ENCODE results near the gene EBF4.
"Not testable (repeated sequence)": the region's sequence is repeated elsewhere in the genome, so short reads cannot be mapped to it uniquely, and the experiment has no call there.

Gene EBF4

DNA sequence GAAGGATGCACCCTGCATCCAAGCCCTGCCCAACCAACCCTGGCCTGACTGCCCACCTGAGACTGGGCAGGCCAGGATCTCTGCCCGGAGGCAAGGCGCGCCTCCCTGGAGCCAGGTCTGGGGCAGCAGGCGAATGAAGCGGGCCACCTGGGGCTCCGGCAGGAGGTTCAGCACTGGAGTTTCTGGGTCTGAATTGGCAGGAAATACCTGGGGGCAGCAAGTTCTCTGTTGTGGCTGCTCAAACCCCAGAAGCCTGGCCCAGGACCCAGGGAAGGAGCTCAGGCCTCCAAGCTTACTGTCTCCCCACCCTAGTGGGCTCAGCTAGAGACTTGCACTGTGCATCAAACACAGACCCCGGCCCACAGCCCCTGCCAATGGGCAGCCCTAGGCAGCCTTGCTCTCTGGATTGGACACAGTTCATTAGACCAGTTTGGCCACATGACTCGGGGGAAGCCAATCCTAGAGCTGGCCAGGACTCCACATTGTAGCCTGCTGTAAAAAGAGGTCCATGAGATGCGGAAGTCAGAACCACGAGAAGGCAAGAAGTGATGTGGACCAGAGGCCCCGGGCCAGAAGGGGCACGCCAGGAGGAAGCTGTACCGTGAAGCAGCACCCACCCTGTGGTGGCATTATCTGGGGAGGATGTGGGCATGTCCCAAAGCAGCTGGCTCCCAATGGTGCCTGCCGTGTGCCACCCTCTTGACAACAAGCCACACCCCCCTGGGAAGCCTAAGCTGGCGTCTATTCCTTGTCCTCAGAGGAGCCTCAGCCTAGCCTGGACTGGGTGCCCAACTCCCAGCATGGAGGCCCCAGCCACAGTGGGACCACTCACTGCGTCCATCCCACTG is 104.8 kb downstream of the EBF4 start:
- DNase-seq: no peak

DNA sequence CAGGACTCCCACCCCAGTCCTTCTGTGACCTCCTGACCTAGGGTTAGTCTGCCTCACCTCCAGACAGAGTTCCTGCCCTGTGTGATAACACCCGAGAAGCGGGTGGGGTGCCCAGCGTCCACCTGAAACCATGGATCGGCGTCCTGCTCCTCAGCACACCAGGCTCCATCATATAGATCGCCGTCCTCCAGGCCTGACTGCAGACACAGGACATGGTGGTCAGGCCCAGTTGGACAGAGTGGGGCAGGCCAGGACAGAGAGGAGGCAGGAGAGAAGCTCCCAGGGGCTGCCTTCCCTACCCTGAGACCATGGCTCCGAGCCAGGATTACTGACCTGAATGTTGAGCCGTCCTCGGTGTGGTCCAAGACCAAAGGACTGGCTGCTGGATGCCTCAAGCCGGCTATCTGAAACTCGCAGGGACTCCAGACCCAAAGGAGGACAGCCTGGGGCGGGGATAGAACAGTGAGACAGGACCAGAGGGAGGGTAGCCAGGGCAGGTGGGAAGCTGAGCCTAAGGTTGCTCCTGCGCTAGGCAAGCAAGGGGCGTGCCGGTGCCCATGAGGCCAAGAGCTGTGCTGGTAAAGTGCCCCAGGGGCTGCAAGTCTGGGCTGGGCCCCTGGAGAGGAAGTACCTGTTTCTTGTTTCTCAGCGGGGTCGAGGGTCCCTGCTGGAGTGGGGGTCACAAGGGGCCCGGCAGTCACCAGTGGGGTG is 105.7 kb downstream of the EBF4 start:
- DNase-seq: no peak

DNA sequence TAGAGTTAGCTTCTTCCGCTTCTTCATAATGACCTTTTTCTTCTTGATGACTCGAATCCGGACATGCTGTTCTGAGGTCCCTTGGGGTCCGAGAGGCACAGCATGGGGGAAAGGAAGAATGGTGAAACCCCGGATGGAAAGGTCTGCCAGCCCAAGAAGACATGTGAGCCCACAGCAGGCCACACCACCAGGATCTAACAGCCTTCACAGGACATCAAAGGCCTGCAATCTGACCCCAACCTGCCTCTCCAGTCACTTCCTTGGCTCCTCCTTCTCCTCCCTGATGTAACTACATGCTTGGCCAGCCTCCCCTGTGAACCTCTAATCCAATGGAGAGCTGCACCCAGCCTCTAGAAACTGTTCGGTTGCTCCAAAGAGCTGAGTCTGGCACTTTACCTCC is 106.2 kb downstream of the EBF4 start:
- DNase-seq: no peak

DNA sequence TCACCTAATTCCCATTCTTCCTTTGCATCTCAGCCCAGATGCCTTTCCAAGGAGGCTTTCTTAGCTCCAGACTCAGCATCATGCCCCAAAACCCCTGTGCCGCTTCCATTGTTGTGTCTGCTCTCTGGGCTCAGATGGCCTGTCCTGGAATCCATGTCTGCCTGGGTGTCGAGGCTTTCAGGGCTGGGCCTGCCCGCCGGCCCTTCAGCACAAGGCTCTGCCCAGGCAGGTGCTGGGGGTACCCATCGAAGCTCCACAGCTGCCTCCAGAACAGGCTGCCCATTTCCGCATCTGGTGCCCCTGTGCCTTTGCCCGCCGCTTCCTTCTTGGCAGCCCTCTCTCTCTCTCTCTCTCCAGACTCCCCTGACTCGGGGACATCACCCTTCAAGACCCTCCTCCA is 106.7 kb downstream of the EBF4 start:
- DNase-seq: no peak

DNA sequence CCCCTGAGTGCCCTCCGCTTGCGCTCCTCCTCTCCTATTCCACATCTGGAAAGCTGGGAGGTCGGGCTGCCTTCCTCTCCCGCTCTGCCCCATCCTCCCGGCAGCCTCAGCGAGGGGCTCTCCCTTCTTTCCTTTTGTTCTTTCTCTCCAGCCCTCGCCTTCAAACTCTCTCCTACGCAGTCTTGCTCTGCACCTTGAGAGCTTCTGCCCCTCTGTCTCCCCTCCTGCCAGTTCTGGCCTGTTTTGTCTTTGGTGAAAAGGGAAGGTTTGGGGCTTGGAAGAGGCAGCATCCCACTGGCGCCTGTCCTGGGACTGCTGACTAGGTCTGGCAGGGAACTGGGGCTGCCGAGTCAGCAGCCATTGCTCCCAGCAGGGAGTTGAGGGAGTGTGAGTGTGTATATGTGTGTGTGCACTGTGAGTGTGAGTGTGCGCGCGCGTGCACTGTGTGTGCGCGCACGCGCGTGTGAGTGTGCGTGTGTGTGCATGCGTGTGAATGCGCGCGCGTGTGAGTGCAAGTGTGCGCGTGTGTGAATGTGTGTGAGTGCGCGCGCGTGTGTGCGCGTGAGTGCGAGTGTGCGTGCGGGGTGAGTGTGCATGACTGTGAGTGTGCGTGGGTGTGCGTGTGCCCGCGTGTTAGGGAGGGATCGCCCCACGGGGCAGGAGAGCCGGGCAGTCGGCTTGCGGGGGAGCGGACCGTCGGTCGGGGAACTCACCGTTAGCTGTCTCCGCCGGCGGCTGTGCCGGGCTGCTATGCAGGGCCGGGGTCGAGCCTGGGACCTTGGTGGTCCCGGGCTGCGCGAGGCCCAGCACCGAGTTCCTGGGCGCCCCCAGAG is 107.3 kb downstream of the EBF4 start:
- no peak for DNase-seq

DNA sequence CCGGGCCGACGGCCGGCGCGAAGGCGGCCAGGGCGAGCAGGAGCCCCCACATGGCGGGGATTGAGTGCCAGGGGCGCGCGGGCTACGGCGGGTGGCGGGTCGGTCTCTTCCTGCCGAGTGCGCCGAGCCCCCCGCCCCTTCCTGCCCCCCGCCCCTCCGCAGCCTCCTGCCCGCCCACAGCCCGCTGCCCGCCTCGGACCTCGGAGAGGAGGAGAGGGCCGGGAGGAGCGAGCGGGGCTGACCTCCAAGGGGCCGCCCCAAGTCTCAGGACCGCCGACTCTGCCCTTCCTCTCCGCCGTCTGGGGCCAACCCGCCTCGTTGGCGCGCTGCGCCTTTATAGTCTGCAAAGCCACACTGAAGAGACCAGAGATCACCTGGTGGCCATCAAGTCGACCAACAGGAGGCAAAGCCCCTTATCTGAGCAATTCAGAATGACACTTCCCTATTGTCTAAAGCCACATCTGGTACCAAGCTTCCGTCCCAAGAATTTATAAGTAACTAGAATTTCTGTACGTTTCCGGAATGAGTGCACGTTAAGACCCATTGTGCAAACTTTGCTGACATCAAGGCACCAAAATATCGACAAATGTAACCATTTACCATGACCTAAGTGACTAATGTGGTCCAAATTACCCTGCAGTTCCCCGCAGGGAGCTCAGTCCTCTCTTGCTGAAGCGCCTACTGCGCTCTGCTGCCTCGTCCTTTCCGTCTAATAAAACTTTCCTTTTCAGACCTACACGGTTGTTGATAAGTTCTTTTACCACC is 108.1 kb downstream of the EBF4 start, which contains the start of gene CPXM1:
Gene CPXM1, minus strand, starts transcription at position 107 of the 765 bp plus-strand sequence. Its CDS starts 55 bp downstream, at position 52.
- no peak for DNase-seq

DNA sequence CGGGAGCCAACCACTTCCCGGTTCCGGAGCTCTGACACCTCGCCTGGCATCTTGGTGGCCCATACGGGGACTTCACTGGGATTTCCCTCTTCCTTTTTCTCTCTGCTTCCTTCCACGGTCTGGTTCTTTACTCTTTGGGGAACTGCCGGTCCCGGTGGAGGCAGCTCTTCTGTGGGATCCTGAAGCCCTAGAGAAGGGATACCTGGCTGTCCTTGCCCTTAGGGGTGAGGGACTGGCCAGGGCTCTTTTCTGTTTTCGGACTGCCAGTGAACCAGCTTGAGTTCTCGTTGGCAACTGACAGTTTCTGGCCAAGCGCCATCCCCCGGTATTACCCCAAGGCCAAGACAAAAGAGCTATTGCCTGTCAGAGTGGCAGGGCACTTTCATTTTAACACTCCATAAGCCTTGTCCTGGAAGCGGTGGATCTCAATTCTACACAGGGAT is 108.7 kb downstream of the EBF4 start:
- DNase-seq: no peak

DNA sequence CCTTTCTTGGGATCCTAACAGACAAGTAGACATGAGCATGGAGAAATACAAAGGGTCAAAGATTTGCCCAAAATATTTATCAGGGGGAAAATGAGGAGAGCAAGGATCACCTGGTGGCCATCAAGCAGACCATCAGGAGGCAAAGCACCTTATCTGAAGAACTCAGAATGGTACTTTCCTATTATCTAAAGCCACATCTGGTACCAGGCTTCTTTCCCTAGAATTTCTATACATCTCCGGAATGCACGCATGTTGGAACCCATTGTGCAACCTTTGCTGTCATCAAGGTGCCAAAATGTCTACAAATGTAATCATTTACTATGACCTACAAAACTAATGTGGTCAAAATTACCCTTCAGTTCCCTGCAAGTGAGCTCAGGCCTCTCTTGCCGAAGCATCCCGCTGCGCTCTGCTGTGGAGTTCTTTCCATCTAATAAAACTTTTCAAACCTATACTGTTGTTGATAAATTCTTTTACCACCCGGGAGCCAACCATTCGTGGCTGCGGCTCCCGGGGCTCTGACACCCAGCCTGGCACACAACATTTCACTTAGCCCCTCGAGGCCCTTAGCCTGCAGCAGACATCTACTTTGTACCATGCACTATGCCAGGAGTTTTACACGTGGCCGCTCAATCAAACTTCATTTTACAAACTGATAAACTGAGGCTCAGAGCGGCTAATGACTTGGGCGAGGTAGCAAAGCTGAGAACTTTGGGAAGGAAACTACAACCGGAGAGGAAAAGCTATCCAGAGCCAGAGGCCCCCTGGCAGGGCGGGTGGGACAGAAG is 111.7 kb downstream of the EBF4 start:
- DNase-seq: no peak

DNA sequence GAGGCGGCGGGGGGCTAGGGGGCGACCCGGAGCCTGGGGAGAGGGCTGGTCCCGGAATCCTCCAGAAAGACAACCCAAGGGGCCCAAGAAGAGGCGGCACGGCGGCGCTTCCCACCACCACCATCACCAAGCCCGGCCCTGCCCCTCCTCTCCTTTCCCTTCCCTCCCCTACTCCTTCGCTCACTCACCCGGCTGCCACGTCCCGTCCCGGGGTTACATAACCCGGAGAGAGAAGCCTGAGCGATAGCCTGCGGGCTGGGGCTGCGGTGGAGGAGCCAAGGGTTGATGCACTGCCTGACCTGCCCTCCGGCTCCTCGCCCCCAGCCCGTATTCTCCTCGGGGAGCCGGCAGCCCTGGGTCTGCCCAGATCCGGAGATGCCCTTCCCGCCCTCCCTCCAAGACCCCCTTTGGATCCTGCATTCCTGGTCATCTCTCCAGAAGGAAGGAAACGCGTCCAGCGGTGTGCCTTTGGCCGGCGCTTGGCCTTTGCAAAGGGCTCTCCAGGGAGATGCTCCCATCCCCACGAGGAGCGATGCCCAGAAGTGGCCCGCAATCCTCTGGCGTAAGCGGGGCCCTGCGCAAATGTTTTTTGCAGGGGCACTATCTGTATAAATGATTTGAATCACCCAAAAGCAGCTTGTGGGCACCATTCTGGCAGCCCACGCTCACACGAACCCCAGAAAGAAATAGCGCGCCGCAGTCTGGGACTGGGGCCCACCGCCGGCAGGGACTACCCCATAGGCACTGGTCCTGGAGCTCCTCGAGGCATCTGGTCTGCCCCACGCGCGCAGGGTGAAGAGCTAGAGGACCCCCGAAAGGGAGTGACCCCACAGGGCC is 112.5 kb downstream of the EBF4 start:
- no peak for DNase-seq

DNA sequence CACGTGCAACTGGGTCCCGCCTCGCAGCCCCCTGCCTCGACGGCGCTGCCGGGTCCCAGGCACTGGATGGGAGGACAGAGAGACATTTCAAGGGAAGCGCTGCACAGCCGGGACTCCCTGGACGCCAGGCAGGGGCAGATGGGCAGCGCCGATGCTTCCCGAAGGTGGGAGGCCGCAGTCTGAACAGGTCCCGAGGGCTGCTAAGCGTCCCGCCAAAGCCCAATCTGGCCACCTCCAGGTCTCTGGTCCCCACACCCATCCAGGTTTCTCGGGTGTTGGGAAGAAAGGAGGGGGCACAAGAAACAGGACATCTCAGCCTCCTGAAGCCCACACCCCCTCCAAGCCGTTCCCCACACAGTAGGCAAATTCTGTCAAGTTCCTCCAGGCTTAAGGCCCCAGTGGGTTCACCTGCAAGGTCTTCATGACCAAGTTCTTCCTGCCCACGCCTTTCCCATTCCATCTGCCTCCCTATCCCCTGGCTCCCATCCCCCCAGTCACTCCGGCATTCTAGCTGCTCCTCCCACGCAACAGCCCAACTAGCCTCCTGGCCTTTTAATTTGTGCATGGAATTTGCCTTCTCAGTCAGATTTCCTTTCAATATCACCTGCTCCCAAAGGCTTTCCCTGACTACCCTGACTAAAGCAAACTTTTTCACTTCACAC is 113.2 kb downstream of the EBF4 start:
- DNase-seq: no peak

DNA sequence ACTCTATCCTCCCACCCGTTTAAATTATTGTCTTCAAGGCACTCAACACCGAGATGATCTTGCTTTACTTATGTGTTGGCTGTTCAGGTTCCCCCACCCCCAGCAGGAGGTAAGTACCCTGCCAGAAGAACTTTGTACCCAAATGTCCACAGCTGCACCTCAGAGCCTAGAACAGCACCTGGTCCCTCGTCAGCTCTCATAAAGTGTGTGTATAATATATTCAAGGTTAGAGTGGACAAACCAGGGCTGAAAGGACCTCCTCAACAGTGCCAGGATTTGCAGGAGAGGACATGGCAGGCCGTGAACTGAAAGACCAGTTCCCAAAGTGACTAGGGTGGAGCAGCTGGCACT is 113.7 kb downstream of the EBF4 start:
- no peak for DNase-seq

DNA sequence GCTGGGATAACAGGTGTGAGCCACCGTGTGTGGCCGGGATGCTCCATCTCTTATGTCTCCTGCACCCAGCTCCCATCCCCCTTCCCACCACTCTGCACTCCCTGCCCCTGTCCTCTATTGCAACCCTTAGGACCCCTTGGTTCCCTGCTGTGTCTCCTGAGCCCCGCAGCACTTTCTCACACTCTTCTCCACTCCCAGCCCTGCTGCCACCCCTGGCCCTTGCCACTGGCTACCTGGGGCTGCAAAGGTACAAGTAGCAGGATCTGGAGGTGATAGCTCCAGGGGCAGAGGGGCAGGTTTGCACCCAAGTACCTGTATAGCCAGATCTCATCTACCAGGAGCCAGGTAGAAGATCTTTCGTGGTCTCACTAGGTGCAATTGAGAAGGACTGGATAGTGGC is 114.4 kb downstream of the EBF4 start:
- no peak for DNase-seq

DNA sequence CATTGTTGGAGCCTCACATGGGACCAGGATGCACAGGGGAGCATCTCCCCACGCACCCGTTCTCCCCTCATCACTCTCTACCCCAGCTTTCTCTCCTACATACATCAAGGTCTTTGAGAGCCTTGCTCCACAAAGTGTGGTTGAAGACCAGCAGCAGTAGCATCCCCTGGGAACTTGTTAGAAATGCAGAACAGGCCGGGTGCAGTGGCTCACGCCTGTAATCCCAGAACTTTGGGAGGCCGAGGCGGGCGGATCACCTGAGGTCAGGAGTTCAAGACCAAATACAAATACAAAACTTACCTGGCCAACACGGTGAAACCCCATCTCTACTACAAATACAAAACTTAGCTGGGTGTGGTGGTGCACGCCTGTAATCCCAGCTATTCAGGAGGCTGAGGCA is 115.3 kb downstream of the EBF4 start:
- not testable (repeated sequence) for DNase-seq

DNA sequence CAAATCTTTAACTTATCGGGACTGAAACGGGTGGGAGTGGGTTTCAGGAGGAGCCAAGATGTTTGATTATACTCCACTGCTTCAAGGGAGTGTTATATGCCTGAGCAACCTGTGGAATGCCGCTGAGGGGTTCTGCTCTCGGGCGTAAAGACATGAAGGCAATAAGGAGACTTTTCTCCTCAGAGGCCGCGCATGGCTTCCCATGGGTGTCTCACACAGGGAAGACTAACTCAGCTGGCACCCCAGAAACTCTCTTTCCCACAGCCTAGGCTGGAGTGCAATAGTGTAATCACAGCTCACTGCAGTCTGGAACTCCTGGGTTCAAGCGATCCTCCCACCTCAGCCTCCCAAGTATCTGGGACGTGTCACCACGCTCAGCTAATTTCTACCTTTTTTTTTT is 117.1 kb downstream of the EBF4 start:
- no peak for DNase-seq
